MM.1S (cell line): ENCODE measurements around the gene CACNB3.

ENCODE experiments used
- EZH2 ChIP-seq: fragments of 300-600 bp; sonication (generic); optimal IDR thresholded peaks from 2 replicates; pipeline ENCODE3; 2017; ENCODE audit warnings: low read depth, mild to moderate bottlenecking, antibody characterized with exemption, low read length, mixed read lengths
- TF ChIP-seq, protein P1 (sequence below): fragments of 300-600 bp; sonication (generic); IDR thresholded peaks from 2 replicates; pipeline ENCODE4 v1.5.1; 2016; ENCODE audit warnings: antibody characterized with exemption, low read length, mixed read lengths

GRCh38 chr12:48814262-48815125, 3.8 kb upstream of the CACNB3 start:
- TF ChIP-seq, protein P1, sequence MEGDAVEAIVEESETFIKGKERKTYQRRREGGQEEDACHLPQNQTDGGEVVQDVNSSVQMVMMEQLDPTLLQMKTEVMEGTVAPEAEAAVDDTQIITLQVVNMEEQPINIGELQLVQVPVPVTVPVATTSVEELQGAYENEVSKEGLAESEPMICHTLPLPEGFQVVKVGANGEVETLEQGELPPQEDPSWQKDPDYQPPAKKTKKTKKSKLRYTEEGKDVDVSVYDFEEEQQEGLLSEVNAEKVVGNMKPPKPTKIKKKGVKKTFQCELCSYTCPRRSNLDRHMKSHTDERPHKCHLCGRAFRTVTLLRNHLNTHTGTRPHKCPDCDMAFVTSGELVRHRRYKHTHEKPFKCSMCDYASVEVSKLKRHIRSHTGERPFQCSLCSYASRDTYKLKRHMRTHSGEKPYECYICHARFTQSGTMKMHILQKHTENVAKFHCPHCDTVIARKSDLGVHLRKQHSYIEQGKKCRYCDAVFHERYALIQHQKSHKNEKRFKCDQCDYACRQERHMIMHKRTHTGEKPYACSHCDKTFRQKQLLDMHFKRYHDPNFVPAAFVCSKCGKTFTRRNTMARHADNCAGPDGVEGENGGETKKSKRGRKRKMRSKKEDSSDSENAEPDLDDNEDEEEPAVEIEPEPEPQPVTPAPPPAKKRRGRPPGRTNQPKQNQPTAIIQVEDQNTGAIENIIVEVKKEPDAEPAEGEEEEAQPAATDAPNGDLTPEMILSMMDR, result peak; percentile 99
- no peak for TF ChIP-seq EZH2
